Activated CD4-positive, alpha-beta memory T cell treated with anti-CD3 and anti-CD28 coated beads for 36 hours (primary cell): ENCODE measurements around the gene CENPO. TPM values are rescaled to one million over a fixed set of nuclear protein-coding genes. Genes with fewer than 3 reads are reported as not detected.
"Not testable (repeated sequence)": the region's sequence is repeated elsewhere in the genome, so short reads cannot be mapped to it uniquely, and the experiment has no call there.

Experiments used
- CTCF ChIA-PET: fragments of 350-600 bp; sonication (Branson Sonifier 250); formaldehyde crosslinking; loops from one replicate; lab custom pipeline; 2021; ENCODE audit warnings: antibody characterized with exemption, inconsistent platforms; lab: Charles Lee
- POLR2A ChIA-PET: fragments of 350-600 bp; sonication (Branson Sonifier 250); formaldehyde crosslinking; loops from one replicate; lab custom pipeline; 2021; ENCODE audit warnings: antibody characterized with exemption; lab: Charles Lee
- DNase-seq: peaks from one replicate; pipeline ENCODE4 v3.0.0-alpha.2; 2020
- H3K27ac Mint-ChIP-seq: one replicate; pipeline ENCODE4 v1.8.0; 2021; ENCODE audit warnings: mixed read lengths
- H3K27me3 Mint-ChIP-seq: one replicate; pipeline ENCODE4 v1.8.0; 2021; ENCODE audit warnings: mixed read lengths
- H3K36me3 Mint-ChIP-seq: one replicate; pipeline ENCODE4 v1.8.0; 2021; ENCODE audit warnings: mixed read lengths
- H3K4me1 Mint-ChIP-seq: one replicate; pipeline ENCODE4 v1.8.0; 2021; ENCODE audit warnings: low read depth, mixed read lengths
- H3K4me3 Mint-ChIP-seq: one replicate; pipeline ENCODE4 v1.8.0; 2021; ENCODE audit warnings: mild to moderate bottlenecking, mixed read lengths
- H3K9me3 Mint-ChIP-seq: one replicate; pipeline ENCODE4 v1.8.0; 2021; ENCODE audit warnings: mixed read lengths
- intact Hi-C: fragments of 100-400 bp; cut with micrococcal nuclease; formaldehyde crosslinking; loops from one replicate; pipeline ENCODE4 v1.15.1; 2023
- total RNA-seq, 2 experiments: library from RNA; stranded (reverse); gene quantifications; one replicate each; pipeline ENCODE4 v1.2.3, GENCODE V29; 2021

The CENPO gene
- total RNA-seq, 2 experiments from 2014 or later: 39.9 to 42.4 TPM

DNA sequence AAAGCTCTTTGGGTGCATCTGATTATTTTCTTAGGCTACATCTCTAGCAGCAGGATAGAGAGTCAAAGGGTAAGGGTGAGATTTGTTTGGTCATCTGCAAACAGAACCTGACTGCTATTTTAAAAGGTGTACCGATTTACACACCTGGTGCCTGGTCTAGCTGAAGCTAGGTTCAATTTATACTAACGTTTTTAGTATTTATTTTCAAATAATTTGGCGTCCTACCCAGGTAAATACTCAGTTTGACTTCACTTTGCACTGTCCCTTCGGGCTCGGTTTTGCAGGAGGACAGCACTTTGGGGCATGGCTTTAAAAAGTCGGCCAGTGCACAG, 717 bp upstream of the CENPO start:
- no peaks in the 10 kb centered on the region for H3K27me3 Mint-ChIP-seq
- peak overlapping the region; percentile 98 for H3K4me3 Mint-ChIP-seq
- no peaks in the 10 kb centered on the region for H3K9me3 Mint-ChIP-seq
- POLR2A ChIA-PET: interaction anchor here (0.7 to 1.6 kb wide), 5 partner anchors 29 to 433 kb away, joined by 3 to 7 read pairs (median 4); partner anchors contain the start of genes ITSN2 and NCOA1
- H3K4me1 Mint-ChIP-seq: peaks cover 31% of the 10 kb centered on the region
- intact Hi-C loops: loop anchor here (2.0 to 10.0 kb wide), 4 partner anchors 178 to 882 kb away; partner anchors contain the start of genes DNAJC27, DTNB and NCOA1
- H3K27ac Mint-ChIP-seq: peak overlapping the region; percentile 100
- no peak for DNase-seq
- CTCF ChIA-PET: interaction anchor here (0.7 to 2.0 kb wide), 8 partner anchors 13 to 382 kb away, joined by 3 to 19 read pairs (median 4); partner anchors contain the start of gene NCOA1
- peaks cover 31% of the 10 kb centered on the region for H3K36me3 Mint-ChIP-seq

DNA sequence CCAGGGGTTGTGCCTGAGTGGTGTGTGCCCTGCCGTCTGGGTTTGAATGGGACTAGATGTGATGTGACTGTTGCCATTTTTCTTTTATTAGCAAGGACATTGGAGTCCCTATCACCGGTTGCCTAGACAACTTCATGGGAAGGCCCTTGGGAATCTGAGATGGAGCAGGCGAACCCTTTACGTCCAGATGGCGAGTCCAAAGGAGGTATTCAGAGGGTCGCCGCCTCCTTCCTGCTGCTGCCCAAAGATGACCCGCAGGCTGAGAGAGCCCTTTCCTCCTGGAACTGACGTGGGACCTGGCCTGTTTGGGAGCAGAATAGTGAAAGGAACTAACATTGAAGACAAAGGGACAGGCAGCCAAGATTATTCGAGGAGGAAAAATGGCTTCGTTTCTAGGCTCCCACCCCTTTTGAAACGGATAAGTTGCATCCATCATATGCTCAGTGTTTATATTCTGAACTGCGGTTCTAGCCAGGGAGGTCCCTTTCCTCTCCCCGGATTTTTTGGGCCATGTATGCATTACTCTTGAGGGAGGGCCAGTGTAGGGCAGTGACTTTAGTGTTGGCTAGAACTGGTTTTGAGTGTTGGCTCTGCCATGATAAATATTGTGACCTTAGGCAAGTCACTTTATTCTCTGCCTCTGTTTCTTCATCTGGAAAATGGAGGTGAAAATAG, 673 bp downstream of the CENPO start:
- Mint-ChIP-seq H3K27me3 (no peaks in the 10 kb centered on the region), H3K27ac (peak overlapping the region; percentile 100), H3K36me3 (peaks cover 43% of the 10 kb centered on the region), H3K9me3 (no peaks in the 10 kb centered on the region), H3K4me1 (peaks cover 35% of the 10 kb centered on the region), H3K4me3 (peak overlapping the region; percentile 98)
- intact Hi-C loops: loop anchor here (1.0 to 10.0 kb wide), 5 partner anchors 177 to 881 kb away; partner anchors contain the start of genes DNAJC27, DTNB, NCOA1 and SF3B6
- peak; percentile 28 for DNase-seq
- ChIA-PET CTCF (interaction anchor here (2.0 kb wide), 1 partner anchor 384 kb away, joined by 13 read pairs; no protein-coding TSS in a partner anchor), POLR2A (interaction anchor here (0.6 to 1.6 kb wide), 4 partner anchors 215 to 430 kb away, joined by 3 to 7 read pairs (median 4); partner anchors contain the start of gene NCOA1)

DNA sequence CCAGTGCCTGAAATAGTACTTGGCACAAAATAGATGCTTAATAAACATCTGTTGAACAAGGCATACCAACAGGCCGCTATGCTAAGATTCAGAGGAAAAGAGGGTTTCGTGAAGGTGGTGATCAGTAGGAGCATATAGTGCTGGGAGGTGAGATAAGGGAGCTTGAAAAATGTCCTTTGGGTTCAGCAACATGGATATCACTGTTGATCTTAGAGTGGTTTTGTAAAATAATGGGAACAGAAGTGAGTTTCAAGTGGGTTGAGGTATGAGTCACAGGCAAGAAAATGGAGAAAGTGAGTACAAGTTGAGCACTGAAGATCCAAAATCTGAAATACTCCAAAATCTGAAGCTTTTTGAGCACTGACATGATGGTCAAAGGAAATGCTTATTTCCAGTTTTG, 4.4 kb downstream of the CENPO start:
- intact Hi-C loops: loop anchor here (10.0 kb wide), 1 partner anchor 877 kb away; the partner anchor contains the start of gene DTNB
- no peaks in the 10 kb centered on the region for H3K27me3 Mint-ChIP-seq
- no peak overlapping the region for H3K27ac Mint-ChIP-seq
- peaks cover 66% of the 10 kb centered on the region for H3K36me3 Mint-ChIP-seq
- H3K4me1 Mint-ChIP-seq: peaks cover 30% of the 10 kb centered on the region
- CTCF ChIA-PET: interaction anchor here (1.0 to 1.6 kb wide), 2 partner anchors 30 to 376 kb away, joined by 4 to 6 read pairs; no protein-coding TSS in a partner anchor
- POLR2A ChIA-PET: interaction anchor here (0.6 kb wide), 1 partner anchor 359 kb away, joined by 4 read pairs; no protein-coding TSS in a partner anchor
- DNase-seq: no peak
- H3K4me3 Mint-ChIP-seq: no peak overlapping the region
- peaks cover 7% of the 10 kb centered on the region for H3K9me3 Mint-ChIP-seq

DNA sequence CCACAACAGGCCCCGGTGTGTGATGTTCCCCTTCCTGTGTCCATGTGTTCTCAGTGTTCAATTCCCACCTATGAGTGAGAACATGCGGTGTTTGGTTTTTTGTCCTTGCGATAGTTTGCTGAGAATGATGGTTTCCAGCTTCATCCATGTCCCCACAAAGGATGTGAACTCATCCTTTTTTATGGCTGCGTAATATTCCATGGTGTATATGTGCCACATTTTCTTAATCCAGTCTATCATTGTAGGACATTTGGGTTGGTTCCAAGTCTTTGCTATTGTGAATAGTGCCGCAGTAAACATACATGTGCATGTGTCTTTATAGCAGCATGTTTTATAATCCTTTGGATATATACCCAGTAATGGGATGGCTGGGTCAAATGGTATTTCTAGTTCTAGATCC, 7.3 kb downstream of the CENPO start:
- H3K27me3 Mint-ChIP-seq, DNase-seq, CTCF ChIA-PET, intact Hi-C loops, POLR2A ChIA-PET, H3K4me3 Mint-ChIP-seq, H3K9me3 Mint-ChIP-seq, H3K27ac Mint-ChIP-seq: not testable (repeated sequence)
- Mint-ChIP-seq H3K4me1 (peaks cover 15% of the 10 kb centered on the region), H3K36me3 (peaks cover 67% of the 10 kb centered on the region)

DNA sequence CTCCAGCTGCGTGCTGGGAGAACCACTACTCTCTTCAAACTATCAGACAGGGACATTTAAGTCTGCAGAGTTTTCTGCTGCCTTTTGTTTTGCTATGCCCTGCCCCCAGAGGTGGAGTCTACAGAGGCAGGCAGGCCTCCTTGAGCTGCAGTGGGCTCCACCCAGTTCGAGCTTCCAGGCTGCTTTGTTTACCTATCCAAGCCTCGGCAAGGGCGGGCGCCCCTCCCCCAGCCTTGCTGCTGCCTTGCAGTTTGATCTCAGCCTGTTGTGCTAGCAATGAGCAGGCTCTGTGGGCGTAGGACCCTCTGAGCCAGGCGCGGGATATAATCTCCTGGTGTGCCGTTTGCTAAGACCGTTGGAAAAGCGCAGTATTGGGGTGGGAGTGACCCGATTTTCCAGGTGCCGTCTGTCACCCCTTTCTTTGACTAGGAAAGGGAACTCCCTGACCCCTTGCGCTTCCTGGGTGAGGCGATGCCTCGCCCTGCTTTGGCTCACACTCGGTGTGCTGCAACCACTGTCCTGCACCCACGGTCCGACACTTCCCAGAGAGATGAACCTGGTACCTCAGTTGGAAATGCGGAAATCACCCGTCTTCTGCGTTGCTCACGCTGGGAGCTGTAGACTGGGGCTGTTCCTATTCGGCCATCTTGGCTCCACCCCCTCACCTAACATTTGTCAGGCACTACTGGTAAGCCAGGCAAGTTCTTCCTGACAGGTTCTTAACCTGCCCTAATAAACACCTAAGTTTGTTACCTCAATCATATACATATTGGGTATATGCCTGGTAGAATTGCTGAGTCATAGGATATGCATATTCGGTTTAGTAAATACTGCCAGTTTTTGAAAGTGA, 12.8 kb downstream of the CENPO start:
- POLR2A ChIA-PET, CTCF ChIA-PET: not testable (repeated sequence)
- H3K4me1 Mint-ChIP-seq: peaks cover 22% of the 10 kb centered on the region

DNA sequence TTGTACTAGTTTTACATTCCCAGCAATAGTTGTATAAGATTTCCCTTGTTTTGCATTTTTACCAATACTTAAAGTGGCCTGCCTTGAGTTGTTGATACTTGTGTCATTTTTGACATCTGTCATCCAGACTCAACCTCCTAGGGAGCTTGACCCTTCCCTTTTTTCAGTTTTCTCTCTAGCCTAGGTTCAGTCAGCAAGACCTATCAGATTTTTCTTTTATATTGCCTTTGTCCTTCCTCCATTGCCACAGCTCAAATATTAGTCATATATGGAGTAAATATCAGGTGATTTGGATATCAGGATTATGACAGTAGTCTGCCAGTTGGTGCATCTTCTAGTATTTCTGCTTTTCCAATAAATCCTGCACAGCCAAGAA, 13.4 kb downstream of the CENPO start:
- H3K27ac Mint-ChIP-seq: no peak overlapping the region
- peaks cover 7% of the 10 kb centered on the region for H3K9me3 Mint-ChIP-seq
- ChIA-PET POLR2A (no interaction called here), CTCF (no interaction called here)
- peaks cover 40% of the 10 kb centered on the region for H3K36me3 Mint-ChIP-seq
- intact Hi-C loops: no loop called here
- DNase-seq: no peak
- H3K27me3 Mint-ChIP-seq: no peaks in the 10 kb centered on the region
- no peak overlapping the region for H3K4me3 Mint-ChIP-seq
- H3K4me1 Mint-ChIP-seq: peaks cover 22% of the 10 kb centered on the region

More for the DNA sequence above, 12.8 kb downstream of the CENPO start:
- DNase-seq, intact Hi-C loops, H3K27me3 Mint-ChIP-seq, H3K9me3 Mint-ChIP-seq, H3K27ac Mint-ChIP-seq, H3K4me3 Mint-ChIP-seq: not testable (repeated sequence)
- peaks cover 43% of the 10 kb centered on the region for H3K36me3 Mint-ChIP-seq

DNA sequence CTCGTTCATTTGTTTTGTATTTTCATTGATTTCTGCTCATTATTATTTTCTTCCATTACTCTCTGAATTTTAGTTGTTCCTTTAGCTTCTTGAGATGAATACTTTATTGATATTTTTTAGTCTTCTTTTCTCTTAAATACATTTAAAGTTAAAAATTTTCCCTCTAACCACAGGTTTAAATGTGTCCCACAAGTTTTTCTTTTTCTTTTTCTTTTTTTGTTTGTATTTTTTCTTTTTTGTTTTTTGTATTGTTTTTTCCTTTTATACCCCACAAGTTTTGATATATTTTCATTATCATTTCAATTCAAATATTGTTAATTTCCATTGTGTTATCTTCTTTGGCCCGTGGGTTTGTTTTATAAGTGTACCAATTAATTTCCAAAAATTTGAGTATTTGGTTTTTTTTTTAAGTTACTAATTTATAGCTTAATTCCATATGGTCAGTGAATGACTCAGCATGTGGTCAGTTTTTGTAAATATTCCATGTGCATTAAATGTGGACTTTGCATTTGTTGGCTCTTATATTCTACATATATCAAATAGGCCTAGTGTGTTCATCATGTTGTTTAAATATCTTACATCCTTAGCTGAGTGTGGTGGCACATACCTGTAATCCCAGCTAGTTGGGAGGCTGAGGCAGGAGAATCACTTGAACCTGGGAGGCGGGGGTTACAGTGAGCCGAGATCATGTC, 16.2 kb downstream of the CENPO start:
- peaks cover 41% of the 10 kb centered on the region for H3K36me3 Mint-ChIP-seq

DNA sequence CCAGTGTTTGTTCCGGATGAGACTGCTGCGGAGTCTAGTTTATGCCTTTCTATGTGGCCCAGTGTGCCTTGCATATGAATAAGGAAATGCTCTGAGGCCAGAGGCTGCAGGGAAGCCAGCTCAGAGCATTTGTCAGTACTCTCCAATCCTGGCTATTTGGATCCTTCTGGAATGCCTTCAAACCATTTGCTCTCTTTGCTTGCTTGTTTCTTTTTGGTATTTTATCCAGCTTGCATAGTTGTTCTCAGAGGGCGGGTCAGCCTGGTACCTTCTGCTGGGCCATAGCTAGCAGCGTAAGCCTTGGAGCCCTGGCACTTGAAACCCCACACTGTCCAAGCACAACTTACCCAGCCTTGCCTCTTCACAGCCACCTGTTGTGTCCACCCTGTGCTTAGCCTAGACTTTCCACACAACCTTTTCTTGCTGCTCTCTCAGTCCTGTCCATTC, 20.5 kb downstream of the CENPO start:
- Mint-ChIP-seq H3K36me3 (peaks cover 46% of the 10 kb centered on the region), H3K4me1 (peaks cover 9% of the 10 kb centered on the region), H3K9me3 (no peaks in the 10 kb centered on the region), H3K27ac (no peak overlapping the region), H3K27me3 (no peaks in the 10 kb centered on the region), H3K4me3 (no peak overlapping the region)
- CTCF ChIA-PET: interaction anchor here (1.0 to 1.3 kb wide), 3 partner anchors 13 to 404 kb away, joined by 3 to 5 read pairs (median 3); no protein-coding TSS in a partner anchor
- intact Hi-C loops: no loop called here
- DNase-seq: no peak
- POLR2A ChIA-PET: no interaction called here

More for the DNA sequence above, 16.2 kb downstream of the CENPO start:
- no peak for DNase-seq
- Mint-ChIP-seq H3K27me3 (no peaks in the 10 kb centered on the region), H3K4me3 (no peak overlapping the region), H3K4me1 (peaks cover 22% of the 10 kb centered on the region), H3K9me3 (peaks cover 4% of the 10 kb centered on the region), H3K27ac (no peak overlapping the region)
- ChIA-PET POLR2A (no interaction called here), CTCF (interaction anchor here (0.7 to 1.0 kb wide), 3 partner anchors 17 to 399 kb away, joined by 3 to 4 read pairs (median 3); no protein-coding TSS in a partner anchor)
- intact Hi-C loops: no loop called here

DNA sequence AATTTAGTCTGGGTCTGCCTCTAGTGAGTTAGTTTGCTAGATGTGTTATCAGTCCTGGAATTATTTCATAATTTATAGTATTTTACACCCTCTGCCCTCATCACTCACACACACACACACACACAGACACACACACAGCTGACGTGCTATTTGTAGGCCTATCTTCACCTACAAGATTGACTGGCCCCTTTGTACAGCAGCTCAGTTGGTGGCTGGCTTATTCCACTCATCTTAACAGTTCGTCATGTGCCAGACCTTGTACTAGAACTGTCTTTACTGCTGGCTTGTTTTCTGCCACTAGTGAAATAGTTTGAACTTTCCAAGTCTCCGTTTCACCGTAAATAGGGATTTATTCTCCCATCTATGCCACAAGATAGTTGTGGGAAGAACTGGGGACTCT, 21.3 kb downstream of the CENPO start:
- intact Hi-C loops: no loop called here
- Mint-ChIP-seq H3K4me1 (peaks cover 3% of the 10 kb centered on the region), H3K27me3 (no peaks in the 10 kb centered on the region), H3K27ac (no peak overlapping the region), H3K4me3 (no peak overlapping the region), H3K36me3 (peaks cover 49% of the 10 kb centered on the region), H3K9me3 (no peaks in the 10 kb centered on the region)
- DNase-seq: no peak
- ChIA-PET CTCF (interaction anchor here (1.3 kb wide), 1 partner anchor 13 kb away, joined by 5 read pairs; no protein-coding TSS in a partner anchor), POLR2A (interaction anchor here (0.6 kb wide), 1 partner anchor 35 kb away, joined by 5 read pairs; no protein-coding TSS in a partner anchor)

DNA sequence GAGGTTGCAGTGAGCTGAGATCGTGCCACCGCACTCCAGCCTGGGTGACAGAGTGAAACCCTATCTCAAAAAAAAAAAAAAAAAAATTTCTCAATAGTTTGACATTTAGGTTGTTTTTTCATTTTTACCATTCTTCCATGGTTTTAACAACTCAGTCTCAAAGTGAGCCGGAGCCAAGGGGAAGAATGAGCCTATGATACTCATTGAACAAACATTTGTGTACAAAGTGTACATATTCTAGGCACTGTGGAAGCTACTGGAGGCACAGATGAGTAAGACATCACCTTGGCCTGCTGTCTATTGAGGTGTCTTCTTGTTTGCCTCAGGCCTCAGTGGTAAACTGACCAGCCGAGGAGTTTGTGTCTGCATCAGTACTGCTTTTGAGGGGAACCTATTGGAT, 21.9 kb downstream of the CENPO start:
- intact Hi-C loops: no loop called here
- ChIA-PET CTCF (interaction anchor here (1.2 to 1.3 kb wide), 2 partner anchors 11 to 13 kb away, joined by 5 read pairs; no protein-coding TSS in a partner anchor), POLR2A (interaction anchor here (0.6 kb wide), 1 partner anchor 35 kb away, joined by 5 read pairs; no protein-coding TSS in a partner anchor)
- Mint-ChIP-seq H3K4me3 (no peak overlapping the region), H3K4me1 (no peaks in the 10 kb centered on the region), H3K9me3 (no peaks in the 10 kb centered on the region), H3K36me3 (peaks cover 53% of the 10 kb centered on the region), H3K27ac (no peak overlapping the region), H3K27me3 (no peaks in the 10 kb centered on the region)
- no peak for DNase-seq

DNA sequence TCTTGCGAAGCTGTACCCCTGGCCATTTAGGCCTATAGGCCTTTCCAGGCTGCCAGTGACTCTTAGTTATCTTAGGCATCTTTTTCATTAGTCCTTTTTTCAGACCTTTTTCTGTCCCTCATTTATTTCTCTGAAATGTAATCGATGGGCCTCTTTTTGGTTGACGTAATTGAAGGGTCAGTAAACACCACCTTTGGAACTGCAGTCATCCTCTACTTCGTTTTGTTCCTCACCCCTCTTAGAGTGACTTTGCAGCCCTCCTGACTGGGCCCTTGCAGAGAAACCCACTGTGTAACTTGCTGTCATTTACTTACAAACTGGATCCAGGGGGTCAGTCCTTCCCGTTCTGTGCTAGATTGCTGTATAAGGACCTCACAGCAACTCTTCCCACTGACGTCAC, 23.2 kb downstream of the CENPO start:
- Mint-ChIP-seq H3K27me3 (no peaks in the 10 kb centered on the region), H3K4me1 (no peaks in the 10 kb centered on the region), H3K9me3 (no peaks in the 10 kb centered on the region), H3K4me3 (no peak overlapping the region), H3K27ac (no peak overlapping the region), H3K36me3 (peaks cover 63% of the 10 kb centered on the region)
- DNase-seq: no peak
- CTCF ChIA-PET: interaction anchor here (1.2 to 1.3 kb wide), 2 partner anchors 9 to 11 kb away, joined by 5 read pairs; no protein-coding TSS in a partner anchor
- POLR2A ChIA-PET: no interaction called here
- intact Hi-C loops: no loop called here
